Body of pancreas (tissue), 4 donors: ENCODE measurements around the gene SPP2.

Source experiments
- POLR2A ChIP-seq, 3 donors: fragments of 450-650 bp; IDR thresholded peaks; one replicate each; pipeline ENCODE4 v1.6.1; 2016; ENCODE audit warnings: antibody characterized with exemption in 3 of 3, mild to moderate bottlenecking in 2 of 3
- TF ChIP-seq, protein P1 (sequence below), 7 experiments: fragments of 450-650 bp in 4 of 7; fragments of 200-600 bp in 3 of 7; sonication (generic) in 3 of 7; IDR thresholded peaks; one replicate each; pipeline ENCODE4 v1.5.1; 2016 to 2019; ENCODE audit warnings: antibody characterized with exemption in 7 of 7

DNA sequence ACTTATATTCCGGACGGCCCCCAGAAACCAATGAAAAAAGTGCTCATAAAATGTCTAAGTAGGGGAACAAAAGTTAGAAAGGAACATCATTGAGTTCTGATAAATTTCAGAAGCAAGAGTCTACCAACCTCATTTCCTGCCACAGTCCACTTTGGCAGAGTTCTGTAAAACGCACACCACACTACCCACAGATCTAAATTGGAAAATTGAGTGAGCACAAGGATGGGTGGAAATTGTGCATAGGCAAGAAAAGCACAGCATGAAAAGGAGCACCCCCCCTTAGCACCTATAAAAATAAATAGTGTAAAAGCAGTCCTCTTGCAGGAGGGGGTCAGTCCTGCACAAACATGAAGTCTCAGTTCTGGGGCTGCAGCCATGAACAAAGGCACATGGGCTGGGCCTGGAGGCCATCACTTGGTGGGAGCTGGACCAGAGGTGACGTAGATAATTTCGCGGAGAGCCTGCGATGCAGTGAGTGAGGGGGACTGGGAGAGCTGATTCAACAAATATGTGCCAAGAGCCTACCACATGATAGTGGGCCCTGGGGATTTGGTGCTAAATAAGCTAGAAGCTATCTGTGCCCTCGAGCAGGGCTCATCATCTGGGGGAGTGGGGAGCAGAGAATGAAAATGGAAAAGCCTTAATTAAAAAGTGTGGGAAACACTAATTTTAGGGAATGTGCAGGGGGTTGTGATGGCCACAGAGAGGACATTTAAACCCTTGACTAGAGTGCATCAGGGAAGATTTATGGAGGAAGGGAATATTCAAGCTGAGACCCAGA is 48.9 kb upstream of the SPP2 start:
- TF ChIP-seq, protein P1, sequence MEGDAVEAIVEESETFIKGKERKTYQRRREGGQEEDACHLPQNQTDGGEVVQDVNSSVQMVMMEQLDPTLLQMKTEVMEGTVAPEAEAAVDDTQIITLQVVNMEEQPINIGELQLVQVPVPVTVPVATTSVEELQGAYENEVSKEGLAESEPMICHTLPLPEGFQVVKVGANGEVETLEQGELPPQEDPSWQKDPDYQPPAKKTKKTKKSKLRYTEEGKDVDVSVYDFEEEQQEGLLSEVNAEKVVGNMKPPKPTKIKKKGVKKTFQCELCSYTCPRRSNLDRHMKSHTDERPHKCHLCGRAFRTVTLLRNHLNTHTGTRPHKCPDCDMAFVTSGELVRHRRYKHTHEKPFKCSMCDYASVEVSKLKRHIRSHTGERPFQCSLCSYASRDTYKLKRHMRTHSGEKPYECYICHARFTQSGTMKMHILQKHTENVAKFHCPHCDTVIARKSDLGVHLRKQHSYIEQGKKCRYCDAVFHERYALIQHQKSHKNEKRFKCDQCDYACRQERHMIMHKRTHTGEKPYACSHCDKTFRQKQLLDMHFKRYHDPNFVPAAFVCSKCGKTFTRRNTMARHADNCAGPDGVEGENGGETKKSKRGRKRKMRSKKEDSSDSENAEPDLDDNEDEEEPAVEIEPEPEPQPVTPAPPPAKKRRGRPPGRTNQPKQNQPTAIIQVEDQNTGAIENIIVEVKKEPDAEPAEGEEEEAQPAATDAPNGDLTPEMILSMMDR (IDR thresholded peaks at IDR 0.05), result no peak
- no peak for TF ChIP-seq POLR2A (IDR thresholded peaks at IDR 0.05)
